ENCODE data around the gene KRT17. TPM values are rescaled to one million over a fixed set of nuclear protein-coding genes. Genes with fewer than 3 reads are reported as not detected.
A peak's percentile ranks its signal among the peaks of the same experiment; 100 is the strongest.
"Not testable (repeated sequence)": the region's sequence is repeated elsewhere in the genome, so short reads cannot be mapped to it uniquely, and the experiment has no call there.

KRT17 gene
- total RNA-seq, 1 donor from 2014 or later: 3.7 TPM

DNA sequence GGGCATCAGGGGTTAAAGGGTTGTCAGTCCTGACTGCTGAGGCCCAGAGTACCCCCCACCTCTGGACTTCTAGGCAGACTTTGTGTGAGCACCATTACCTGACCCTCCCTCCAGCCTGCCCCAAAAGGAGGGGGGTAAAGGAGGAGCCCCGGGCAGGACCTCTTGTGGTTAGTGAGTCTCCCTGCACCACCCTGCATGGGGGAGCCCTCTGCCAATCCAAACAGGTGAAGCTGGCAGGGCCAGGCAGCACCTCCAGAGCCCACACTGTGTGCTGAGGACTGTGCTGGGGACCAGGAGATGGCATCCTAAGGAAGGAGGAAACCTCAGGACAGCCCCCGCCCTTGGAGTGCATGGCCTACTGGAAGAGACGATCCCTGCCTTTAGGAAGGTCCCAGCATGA lies 35.1 kb downstream of the KRT17 start:
- DNase-seq: no peak

DNA sequence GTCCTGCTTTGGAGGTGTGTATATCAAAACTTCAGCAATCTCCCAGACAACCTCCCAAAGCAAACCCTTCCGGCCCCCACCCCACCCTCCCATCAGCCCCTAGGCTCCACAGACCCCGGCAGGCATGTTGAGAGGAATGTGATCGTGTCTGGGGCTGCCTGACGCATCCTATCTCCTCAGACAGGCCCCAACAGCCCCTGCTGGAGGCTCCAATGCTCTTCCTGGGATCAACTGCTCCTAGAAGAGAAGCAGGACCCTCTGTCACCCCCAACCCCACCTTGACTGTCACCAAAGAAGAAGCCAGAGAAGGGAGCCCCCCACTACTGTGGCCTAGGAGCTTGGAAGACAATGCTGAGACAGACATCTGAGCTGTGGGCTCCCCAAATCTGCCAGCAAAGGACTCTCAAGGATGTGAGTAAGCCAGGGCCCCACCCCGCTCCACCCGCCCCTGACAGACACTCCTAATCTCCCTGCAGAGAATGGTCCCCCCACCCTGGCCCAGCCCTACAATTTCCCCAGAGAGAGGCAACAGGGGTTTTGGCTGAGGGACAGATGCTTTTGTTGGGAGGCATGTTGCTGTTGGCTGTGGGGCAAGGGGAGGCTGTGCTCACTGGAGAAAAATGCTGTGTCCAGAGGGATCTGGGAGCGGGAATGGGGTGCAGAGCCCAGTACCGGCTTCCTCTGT lies 36.1 kb downstream of the KRT17 start:
- DNase-seq: no peak

DNA sequence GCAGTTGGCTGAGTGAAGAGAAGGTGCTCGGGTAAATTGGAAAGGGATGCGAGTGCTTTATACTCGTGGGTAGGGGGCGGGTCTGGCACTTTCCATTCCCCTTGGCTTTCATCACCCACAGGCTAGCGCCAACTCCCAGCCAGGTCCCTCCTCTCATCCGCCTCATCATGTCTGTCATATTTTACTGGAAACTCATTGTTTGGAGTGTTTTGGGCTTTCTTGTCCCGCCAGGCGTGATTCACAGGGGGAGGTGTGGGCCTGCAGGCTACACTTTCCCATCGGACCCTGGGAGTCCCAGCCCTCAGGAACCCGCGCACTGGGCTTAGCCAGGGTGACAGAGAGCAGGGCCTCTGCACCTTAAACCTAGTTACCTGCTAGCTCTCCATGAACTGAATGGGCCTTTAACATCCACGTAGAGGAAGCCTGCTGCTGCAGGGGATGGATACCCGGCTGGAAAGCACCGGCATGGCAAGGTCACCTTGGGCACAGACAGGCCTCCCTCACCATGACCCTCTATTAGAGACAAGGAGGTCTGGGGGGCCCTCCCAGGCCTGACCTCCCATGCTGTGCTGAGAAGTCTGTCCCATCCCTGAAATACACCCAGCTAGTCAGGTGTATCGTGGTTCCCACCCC lies 37.4 kb downstream of the KRT17 start, which contains the start of gene KRT14:
TSS of gene KRT14 (minus strand) at position 33 of the 633 bp plus-strand sequence. CDS start 61 bp downstream, outside the sequence.
- DNase-seq: no peak

DNA sequence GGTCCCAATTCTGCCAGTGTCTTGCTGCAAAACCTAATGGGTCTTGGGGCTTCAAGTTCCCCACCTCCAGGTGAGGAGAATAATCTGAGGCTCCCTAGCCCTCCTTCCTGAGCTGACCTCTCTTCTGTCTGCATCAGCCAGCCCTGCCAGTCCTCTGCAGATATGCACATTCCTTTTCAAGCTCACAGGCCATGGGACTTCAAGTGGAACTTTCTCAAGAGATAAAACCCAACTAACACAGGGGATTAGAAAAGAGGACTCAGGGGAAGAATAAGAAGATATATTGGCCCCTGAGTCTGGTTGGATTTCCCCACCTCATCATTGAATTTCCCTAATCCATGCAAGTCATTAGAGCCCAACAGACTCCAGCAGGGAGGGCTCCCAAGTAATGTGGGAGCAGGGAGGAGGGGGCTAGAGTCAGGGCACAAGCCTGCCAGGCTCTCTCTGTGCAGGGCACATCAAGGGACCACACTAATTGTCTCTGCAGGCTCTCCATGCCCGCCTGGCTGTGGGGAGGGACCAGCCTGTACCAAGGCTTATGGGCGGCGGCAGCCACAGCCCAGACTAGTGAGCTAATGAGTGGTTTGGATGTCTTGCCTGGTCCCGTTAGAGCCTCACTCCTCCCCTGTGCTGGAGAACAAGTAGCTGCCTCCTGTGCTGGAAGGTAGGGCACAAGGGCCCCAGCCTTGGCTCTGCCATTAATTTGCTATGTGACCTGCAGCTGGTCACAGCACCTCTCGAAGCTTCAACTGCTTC lies 38.9 kb downstream of the KRT17 start:
- DNase-seq: no peak

DNA sequence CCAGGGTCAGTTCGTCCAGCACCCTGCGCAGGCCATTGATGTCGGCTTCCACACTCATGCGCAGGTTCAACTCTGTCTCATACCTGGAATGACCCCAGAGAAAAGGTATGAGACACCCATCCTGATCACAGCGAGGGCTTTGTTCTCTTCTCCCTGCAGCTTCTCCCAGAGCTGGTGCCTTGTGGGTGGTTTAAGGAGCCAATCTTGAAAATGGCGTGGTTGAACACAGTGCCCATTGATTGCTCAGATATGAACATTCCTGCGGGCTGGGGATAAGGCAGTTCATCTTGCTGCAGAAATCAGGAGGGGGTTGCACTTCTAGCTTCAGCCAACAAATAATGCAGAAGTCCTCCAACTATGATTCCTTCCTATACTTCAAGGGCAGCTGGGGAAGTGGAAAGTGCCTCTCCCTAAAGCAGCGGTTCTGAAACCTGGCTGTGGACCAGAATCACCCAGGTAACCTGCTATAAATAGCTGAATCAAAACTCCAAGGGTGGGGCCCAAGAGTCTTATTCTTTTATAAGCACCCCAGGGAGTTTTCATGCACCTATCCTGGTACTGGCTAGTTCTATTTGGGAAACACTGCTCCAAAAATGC lies 39.9 kb downstream of the KRT17 start:
- DNase-seq: not testable (repeated sequence)

DNA sequence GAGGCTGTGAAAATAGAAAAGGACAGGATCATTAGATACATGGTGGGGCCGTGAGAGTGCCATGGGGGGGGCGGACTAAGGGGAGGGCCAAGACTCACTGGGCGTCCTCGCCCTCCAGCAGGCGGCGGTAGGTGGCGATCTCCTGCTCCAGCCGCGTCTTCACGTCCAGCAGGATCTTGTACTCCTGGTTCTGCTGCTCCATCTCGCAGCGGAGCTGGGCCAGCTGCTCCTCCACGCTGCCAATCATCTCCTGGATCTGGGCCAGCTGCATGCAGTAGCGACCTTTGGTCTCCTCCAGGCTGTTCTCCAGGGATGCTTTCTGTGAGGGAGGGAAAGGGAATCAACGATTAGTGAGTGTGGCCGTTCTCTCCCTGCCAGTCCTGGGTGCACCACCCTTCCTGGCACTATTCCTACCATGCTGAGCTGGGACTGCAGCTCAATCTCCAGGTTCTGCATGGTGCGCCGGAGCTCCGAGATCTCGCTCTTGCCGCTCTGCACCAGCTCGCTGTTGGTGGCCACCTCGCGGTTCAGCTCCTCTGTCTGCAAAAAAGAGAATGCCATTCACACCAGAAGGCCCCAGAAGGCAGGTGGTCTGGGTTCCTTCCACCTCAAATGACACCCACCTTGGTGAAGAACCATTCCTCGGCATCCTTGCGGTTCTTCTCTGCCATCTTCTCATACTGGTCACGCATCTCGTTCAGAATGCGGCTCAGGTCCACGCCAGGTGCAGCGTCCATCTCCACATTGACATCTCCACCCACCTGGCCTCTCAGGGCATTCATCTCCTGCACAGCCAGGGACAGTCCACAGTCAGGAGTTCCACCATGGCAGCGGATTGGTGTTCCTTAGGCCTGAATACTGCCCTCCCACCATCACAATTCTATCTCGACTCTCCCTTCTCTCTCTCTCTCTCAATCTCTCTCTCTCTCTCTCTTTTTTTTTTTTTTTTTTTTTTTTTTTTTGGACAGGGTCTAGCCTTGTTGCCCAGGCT lies 40.9 kb downstream of the KRT17 start:
- DNase-seq: no peak

DNA sequence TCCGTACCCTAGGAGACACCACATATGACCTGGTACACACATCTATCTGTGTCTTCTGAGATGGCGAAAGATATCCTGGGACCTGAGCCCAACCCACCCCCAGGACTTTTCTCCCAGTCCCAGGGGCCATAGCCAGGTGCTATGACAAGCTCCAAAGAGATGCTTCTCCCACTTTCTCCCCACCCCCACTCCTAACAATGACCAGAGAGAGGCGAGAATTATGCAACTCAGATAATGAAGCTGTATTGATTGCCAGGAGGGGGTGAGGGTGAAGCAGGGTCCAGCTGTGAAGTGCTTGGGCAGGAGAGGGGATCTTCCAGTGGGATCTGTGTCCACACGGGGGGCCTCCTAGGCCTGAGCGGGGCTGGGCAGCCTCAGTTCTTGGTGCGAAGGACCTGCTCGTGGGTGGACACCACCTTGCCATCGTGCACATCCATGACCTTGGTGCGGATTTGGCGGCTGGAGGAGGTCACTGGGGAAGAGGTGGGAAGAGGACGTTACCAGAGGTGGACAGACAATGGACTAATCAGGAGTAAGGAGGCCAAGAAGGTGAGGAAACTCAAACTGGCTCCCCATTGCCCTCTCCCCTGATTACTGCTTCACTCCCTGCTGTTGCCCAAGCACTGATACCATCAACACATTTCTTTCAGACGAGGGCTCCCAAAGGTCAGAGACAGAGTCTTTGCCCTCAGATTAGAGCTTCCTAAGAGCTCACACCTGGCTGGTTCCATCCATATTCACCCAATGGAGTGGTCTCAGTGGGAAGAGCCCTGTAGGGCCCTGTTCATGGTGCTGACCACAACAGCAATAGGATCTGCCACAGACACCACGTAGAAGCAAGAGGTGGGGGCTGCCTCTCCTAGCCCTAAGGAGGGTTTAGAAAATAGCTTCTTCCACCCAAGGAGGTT lies 42.1 kb downstream of the KRT17 start:
- not testable (repeated sequence) for DNase-seq

DNA sequence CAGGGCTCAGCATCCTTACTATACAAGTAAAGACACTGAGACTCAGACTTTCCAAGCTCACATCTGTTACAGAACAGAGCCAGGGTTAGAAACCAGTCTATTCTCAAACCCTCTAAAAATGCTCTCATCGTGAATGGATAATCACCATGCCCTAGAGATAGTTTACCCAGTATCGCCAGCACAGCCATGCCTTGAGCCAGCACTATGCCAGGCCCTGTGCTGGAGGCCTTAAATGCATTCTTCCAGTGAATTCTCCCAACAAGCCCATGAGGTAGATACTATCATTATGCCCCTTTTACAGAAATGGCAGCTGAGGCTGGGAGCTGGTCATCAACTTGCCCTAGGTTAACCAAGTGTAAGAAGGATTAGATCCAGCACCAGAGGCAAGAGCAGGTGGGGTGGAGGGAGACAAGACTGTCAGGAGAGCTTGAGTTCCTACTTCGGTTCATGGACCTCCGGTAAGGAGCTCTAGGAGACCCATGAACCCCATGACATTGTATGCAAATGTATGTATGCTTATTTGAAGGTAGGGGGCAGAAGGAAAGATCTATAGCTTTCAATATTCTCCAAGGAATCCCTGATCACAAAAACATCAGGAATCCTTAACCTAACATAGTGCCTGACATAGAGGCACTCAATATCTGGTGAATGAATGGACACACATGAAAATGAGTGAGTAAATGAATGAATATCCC lies 42.9 kb downstream of the KRT17 start:
- no peak for DNase-seq

DNA sequence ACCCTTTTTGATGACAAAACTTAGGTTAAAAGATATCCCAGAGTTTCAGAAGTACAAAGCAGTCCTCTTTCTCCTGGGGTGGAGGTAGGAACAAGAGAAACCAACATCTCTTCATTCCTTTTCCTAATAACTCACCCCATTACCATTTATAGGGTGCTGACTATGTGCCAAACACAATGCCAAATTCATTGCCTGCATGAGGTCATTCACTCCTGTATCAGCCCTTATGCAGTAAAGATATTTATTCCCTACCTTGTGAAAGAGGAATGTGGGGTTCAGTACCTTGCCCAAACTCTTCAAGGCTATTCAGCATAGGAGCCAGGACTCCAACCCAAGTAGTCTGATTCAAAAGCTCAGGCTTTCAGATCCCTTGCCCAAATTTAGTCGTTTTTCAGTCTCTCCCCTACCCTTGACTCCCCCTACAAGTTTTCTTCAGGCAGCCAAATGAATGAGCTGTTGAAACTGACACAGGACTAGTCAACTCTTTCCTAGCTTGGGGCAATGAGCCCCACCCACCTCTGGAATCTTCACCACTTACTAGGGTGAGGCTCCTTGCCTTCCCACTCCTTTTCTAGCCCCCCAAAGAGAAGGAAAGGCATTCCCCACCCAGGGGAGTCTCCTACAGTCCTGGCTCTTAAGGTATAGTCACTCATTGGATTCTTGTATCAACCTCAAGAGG lies 43.5 kb downstream of the KRT17 start:
- no peak for DNase-seq

DNA sequence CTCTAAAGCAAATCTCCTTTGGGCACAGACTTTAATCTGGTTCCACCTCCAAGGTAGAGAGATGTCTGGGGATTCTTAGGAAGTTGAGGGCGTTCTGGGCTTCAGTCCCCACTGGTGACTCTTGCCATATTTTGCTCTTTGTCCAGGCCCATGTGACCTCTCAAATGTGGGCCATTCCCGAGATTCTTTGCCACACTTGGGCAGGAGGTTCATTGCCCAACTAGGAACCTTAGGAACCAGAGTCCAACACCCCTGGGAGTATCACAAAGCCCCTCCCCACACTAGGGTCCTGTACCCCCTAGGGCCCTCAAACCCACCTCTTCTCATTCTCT lies 44.2 kb downstream of the KRT17 start:
- DNase-seq: no peak

DNA sequence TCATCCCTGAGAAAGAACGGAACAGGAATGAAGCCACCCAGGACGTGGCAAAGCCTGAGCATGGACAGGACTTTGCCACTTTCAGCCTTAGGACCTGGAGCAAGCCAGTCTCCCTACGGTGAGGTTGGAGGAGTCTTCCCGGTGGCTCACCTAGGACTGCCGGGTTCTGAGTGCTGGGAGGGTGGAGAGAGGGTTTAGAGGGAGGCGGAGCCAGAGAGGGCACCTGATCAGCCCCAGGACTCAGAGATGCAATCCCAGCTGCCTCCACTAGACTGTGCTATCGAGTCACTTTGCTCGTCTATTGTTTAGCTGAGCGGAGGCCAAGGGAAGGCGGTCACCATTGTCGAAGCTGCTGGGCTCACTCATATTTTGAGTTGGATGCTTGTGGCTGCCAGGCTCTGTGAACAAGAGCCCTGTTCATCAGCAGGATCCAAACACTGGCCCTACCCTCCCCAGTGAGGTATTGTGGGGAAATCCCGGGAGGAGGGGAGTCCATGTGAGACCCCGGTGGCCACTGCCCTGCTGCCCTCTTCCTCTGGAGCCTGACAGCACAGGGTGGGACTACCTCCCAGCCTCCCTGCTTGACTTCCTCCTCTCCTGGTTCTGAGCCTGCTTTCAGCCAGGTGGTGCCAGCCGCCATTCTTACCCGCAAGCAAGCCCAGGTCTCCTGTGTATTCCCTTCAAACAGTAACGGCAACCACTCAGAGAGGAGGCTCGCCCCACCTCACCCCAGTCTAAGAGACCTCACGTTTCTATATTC lies 44.7 kb downstream of the KRT17 start:
- peak; percentile 90 for DNase-seq

DNA sequence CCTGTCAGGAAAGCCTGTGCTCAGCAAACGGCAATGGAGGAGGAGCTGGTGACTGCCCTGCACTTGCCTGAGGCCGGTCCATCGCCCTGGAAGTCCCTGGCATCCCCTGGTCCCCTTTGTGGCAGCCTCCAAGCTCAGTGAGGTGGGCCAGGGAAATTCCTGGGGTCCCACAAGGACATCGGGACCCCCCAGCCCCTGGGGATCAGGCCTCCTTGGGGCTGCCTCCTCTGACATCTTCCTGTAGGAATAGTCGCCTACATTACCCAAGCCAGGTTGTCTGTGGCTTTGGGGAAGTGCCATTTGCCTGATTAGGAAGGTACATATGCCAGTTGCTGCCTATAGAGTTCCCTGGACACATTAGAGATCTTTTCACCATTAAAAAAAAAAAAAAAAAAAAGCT lies 45.4 kb downstream of the KRT17 start:
- DNase-seq: no peak

DNA sequence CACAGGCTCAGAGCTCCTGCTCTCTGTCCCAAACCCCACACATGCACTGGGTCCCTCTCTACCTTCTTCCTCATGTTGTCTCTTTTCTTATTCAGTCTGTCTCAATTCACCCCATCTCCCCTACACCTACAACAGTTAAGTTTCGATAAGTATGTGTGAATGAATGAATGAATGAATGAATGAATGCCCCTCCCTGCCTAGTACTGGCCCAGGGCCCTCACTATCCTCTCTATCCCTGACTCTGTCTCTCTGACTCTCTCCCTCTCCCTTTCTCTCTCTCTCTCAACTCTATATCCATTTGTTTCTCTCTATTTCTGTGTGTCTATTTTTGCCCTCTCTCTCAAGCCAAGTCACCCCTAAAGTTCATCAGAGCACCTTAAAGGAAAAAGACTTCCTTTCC lies 45.8 kb downstream of the KRT17 start:
- no peak for DNase-seq

DNA sequence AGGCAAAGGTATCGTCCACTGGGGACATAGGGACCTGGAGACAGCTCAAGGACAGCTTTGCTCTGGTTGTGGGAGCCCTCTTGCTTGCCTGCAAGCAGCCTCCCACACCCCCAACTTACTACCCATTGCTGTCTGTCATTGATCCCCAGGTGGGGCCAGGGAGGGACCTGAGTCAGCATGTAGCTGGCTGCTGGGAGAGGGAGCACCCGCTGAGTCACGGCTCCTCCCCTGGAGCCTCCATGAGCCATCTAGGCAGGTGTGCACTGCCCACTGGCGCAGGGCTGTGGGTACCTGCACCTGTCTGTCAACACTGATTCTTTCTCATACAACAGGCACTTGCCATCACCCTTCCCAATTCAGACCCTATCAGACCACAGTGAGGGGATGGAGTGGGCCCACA lies 47.6 kb downstream of the KRT17 start:
- DNase-seq: not testable (repeated sequence)

DNA sequence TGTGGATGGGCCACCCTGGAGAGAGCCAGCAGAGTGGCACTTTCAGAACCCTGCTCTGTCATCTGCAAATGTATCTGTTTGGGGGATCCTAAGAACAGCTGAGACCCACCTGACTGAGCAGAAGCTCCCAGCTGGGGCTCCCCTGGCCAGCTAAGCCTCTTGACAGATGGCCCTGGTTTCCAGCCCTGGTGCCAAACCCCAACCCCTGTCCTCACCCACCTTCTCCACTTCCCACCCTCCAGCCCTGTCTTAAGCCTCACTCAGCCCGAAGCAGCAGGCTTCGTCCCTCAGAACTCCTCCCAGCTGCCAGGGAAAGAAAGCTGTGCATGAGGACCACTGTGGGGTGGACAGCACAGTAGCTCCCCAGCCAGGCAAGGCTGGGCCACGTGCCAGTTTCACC lies 49.0 kb downstream of the KRT17 start:
- DNase-seq: no peak

DNA sequence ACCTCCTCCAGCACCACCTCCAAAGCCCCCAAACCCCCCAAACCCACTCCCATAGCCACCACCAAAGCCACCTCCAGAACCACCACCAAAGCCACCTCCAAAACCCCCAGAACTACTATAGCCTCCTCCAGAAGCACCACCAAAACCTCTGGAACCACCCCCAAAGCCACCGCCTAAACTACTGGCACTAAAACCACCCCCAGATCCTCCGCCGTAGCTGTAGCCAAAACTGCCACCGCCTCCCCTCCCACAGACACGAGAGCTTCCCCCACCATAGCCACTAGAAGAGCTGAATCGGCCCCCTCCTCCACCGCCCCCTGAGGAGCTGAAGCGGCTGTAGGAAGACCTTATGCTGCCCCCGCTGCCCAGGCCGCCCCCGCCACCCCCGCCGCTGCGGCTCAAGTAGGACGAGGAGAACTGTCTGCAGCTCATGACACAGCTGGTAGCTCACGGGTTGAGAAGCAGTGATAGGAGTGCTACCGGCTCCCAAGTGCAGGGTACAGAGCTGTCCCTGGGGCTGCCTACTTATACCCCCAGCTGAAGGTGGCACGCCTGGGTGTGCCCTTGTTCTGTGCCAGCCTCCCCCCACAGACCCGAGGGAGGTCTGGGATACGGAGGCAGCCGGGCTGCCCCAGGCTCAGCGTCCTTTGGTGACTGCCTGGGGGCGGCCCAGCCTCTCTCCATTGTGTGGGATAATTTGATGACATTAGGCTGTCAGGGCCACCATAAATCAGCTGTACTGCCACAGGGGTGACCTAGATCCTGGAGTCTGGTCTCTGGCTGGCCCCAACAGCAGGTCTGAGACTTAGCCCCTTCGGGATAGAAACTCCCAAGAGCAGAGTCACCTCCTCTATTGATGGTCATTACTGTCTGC lies 52.6 kb downstream of the KRT17 start, which contains the start of gene KRT9:
TSS of gene KRT9 (minus strand) at position 499 of the 874 bp plus-strand sequence. CDS start at position 432, 67 bp downstream.
- no peak for DNase-seq

All from dermis blood vessel endothelial cell (primary cell).